MM.1S (cell line): ENCODE data around the gene AGER.

ENCODE experiments used
- CTCF ChIP-seq: fragments of 300-600 bp; sonication (generic); IDR thresholded peaks from 2 replicates; pipeline ENCODE4 v1.5.1; 2016; ENCODE audit warnings: antibody characterized with exemption, low read length, mixed read lengths
- EZH2 ChIP-seq: fragments of 300-600 bp; sonication (generic); optimal IDR thresholded peaks from 2 replicates; pipeline ENCODE3; 2017; ENCODE audit warnings: low read depth, mild to moderate bottlenecking, antibody characterized with exemption, low read length, mixed read lengths
- EZH2phosphoT487 ChIP-seq: fragments of 300-600 bp; sonication (generic); IDR thresholded peaks from 2 replicates; pipeline ENCODE4 v1.6.1; 2018; ENCODE audit warnings: antibody characterized with exemption, low read length

- TF ChIP-seq CTCF: no peak
- TF ChIP-seq EZH2phosphoT487: no peak
- no peak for TF ChIP-seq EZH2
These were observed 26.0 kb downstream of the AGER start for GRCh38 chr6:32158052-32158451.
